Embryonic facial prominence (tissue), 1 donor: ENCODE data around the gene EGR2.

Source experiments
- DNase-seq: peaks from one replicate; pipeline ENCODE4 v3.0.0-alpha.2; 2016; ENCODE audit errors: extremely low spot score

Gene EGR2

DNA sequence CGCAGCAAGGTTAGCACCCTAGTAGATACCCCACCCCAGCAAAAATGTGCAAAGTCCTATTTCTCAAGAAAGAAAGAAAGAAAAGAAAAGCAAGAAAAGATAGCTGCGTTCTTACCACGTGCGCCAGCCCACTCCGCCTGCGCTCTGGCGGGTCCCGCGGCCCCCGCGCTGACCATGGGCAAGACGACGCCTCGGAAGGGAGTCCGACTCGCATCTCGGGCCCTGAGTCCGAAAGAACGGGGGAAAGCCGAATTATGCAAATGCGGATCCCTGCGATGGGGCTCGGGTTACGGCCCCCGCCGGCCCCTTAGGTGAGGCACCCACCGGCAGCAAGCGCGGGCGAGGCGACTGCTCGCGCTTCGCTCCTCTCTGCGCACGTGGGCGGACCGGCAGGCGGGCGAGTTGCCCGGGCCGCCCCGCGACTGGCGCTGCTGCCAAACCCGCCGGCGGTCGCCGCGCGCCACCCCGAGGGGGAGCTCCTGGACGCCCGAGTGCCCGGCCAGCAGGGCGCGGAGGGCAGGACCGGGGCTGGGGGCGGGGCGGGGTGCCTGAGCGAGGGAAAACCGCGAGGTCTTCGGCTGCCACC lies 2.4 kb upstream of the EGR2 start:
- no peak for DNase-seq

GRCh38 chr10:62817766-62818425 lies 1.7 kb upstream of the EGR2 start:
- DNase-seq = no peak

- DNase-seq = no peak
Observed at GRCh38 chr10:62817121-62817765, 1.1 kb upstream of the EGR2 start.

DNA sequence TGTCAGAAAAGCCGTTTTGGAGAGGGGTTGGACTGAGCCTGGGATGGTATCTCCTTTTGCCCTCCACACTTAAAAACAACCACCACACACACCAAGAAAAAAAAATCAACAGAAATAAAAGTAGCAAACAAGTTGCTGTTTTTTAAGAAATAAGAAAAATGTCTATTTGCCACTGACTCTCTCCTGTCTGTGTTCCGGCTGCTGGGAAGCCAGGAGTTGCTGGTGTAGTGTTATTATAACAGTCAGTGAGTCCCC lies 163 bp downstream of the EGR2 start:
- DNase-seq = no peak

- no peak for DNase-seq
Observed at GRCh38 chr10:62815381-62816075, 638 bp downstream of the EGR2 start.

- DNase-seq = no peak
Observed at GRCh38 chr10:62814756-62815380, 1.3 kb downstream of the EGR2 start.

DNA sequence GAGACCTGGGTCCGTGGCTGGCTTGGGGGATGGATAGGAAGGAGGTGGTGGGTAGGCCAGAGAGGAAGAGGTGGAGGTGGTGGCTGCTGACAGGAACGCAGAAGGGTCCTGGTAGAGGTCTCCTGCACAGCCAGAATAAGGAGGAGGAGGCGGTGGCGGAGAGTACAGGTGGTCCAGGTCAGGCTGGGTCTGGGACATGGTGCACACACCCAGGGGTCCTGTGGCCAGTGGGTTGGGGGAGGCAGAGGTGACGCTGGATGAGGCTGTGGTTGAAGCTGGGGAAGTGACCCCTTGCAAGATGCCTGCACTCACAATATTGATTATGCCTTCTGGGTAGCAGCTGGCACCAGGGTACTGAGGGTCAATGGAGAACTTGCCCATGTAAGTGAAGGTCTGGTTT lies 2.2 kb downstream of the EGR2 start:
- DNase-seq = no peak

DNA sequence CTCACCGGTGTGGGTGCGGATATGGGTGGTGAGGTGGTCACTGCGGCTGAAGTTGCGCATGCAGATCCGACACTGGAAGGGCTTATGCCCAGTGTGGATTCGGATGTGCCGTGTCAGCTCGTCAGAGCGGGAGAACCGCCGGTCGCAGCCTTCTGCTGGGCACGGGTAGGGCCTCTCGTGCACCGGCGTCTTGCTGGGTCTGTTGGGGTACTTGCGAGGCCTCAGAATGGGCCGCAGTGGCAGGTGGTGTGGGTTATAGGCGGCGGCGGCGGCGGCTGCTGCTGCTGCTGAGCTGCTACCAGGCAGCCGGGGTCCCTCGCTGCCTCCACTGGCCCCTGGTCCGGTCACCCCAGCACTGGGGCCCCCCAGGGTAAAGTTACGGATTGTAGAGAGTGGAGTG lies 2.7 kb downstream of the EGR2 start:
- no peak for DNase-seq

DNA sequence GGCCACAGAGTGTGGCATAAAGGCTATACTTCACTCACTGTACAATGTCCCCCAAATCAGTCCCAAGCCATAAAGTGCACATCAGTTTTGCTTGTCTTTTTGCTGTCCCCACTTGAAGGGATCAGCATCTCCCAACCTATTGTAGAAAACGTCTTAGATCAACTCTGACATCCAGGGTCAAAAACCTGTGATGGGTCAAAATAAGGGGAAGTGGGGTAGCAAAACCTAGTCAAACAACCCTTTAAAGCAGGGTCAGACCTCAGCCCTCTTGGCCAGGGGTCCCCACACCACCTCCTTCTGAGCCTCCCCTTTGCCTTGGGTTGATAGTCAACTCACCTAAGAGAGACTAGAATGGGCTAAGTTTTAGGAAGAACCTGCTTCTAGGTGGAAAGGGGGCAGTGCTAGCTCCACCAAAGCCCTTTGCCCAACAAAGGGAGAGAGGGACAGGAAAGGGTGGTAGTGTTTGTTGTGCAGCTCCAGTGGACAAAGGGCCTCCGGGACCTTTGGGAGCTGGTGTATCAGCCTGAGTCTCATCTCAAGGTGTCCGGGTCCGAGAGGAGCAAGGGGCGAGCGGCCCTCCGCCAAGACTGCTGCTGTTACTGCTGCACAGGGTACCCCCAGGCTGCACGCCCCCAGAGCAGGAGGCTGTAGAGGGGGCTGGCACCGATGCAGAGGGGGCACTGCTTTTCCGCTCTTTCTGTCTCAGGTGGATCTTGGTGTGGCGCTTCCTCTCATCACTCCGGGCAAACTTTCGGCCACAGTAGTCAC lies 3.3 kb downstream of the EGR2 start:
- no peak for DNase-seq

- no peak for DNase-seq
Observed at GRCh38 chr10:62811159-62811875, 4.8 kb downstream of the EGR2 start.

DNA sequence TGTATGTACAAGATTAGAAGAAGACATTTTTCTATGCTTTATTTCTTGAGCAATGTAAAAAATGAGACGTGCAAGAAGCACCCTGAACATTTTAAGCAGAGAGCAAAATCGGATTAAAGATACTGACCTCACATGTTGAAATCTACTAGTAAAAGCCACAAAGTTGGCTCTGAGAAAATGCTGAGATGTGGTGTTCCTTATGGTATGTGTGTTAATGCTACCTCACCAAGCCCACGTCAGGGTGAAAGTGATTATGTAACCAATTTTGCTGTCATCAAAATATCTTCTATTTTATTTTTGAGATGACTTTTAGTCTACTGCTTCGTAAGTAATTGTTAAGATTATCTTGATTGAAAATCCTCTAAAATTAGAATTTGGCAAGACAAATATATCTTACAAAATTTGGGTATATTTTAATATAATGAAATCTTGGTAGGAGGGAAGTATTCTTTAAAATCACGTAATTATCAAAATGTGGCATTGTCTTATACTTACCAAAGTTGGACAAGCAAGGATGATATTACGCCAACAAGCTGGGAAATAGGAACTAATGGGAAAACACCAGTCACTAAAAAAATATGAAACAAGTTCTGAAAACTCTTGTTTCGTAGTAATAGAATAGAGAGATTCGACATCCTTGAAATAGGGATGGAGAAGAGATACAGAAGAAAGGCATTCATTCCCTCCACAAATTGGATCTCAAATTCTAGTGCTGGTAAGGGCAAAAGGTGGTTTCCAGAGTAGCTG lies 5.8 kb downstream of the EGR2 start:
- no peak for DNase-seq

GRCh38 chr10:62806251-62806650 lies 9.9 kb downstream of the EGR2 start:
- DNase-seq = no peak

- DNase-seq = no peak
Observed at GRCh38 chr10:62805231-62806099, 10.7 kb downstream of the EGR2 start.

GRCh38 chr10:62804356-62805230 lies 11.6 kb downstream of the EGR2 start, which contains the start of gene ADO:
Gene ADO (plus strand): TSS chr10:62804720. CDS start chr10:62805060, 340 bp downstream.
- DNase-seq = peak; percentile 75

DNA sequence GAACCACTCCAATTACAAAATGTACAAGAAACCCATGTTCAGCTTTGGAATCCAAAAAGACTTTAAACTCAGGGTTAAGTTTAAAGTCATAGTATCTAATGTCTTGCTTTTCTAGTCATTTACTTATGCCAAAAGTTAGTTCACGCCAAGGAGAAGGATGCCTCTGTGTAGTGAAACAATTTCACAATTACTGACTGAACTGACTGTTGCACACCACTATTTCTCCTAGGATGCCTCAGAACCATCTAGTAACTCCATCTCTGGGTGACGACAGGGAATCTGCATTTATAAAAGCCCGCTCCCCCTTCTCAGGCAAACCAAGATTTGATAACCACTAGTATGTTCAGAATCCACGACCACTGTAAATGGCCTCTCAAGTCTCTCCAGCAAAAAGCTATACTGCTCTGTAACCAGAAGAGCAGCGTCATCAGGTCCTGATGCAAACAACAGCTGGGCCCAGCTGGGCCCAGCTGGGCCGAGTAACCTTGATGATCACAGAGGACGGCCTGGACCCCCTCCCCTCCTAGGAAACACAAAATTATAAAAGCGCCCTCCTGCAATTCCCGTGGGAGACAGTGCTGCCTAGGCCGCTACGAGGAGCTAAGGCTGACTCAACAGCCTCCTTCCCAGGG lies 12.3 kb downstream of the EGR2 start:
- DNase-seq = no peak

DNA sequence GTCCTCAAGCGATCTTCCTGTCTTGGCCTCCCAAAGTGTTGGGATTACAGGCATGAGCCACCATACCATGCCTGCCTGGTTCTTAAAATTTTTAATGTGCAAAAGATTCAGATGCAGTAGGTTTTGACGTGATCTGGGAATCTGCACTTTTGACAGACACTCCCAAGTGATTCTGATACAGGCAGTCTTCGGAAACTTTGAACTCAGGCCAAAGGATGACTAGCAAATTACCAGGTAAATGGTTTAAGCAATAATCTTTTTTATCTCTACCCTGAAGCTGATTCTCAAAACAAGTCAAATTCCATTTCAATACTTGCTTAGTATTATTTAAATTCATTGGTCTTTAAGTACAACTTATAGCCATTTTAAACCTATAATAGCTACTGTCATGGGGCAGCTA lies 14.3 kb downstream of the EGR2 start:
- no peak for DNase-seq

DNA sequence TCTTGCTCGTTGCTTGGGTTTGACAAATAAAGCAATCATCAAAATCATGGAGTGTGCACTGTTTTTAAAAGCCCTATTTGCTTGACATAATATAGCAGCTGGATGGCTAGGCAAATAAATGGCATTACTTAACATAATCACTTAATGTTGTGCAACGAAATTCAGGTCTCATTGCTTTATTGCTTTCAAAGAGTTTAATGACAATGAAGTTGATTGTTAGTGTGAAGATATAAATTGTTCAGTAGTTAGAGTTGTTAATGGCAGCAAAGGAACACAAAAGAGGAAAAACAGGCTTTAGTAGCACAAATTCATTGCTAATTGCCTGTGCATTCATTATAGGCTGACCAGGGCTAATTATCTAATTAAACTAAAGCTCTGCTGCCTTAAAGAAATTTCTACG lies 19.3 kb downstream of the EGR2 start:
- DNase-seq = no peak

- no peak for DNase-seq
Observed at GRCh38 chr10:62795762-62796161, 20.4 kb downstream of the EGR2 start.
